Parathyroid adenoma (tissue), 2 donors: ENCODE data around the gene TNFSF10.
A peak's percentile ranks its signal among the peaks of the same experiment; 100 is the strongest.
"Not testable (repeated sequence)": the region's sequence is repeated elsewhere in the genome, so short reads cannot be mapped to it uniquely, and the experiment has no call there.

Source experiments
- H2AFZ ChIP-seq: fragments of 300-600 bp; sonication (generic); one replicate; pipeline ENCODE4 v1.7.0; 2017; ENCODE audit warnings: antibody characterized with exemption, mild to moderate bottlenecking
- H3K27ac ChIP-seq: fragments of 300-600 bp; sonication (generic); one replicate; pipeline ENCODE4 v1.7.0; 2017
- H3K27me3 ChIP-seq: fragments of 300-600 bp; sonication (generic); one replicate; pipeline ENCODE4 v1.7.0; 2017; ENCODE audit warnings: low read length; ENCODE audit not compliant: control insufficient read depth, insufficient read depth
- H3K36me3 ChIP-seq: fragments of 300-600 bp; sonication (generic); one replicate; pipeline ENCODE4 v1.7.0; 2017; ENCODE audit warnings: low read length; ENCODE audit not compliant: control insufficient read depth, insufficient read depth
- H3K4me1 ChIP-seq: fragments of 300-600 bp; sonication (generic); one replicate; pipeline ENCODE4 v1.7.0; 2017; ENCODE audit warnings: control low read depth
- H3K4me2 ChIP-seq: fragments of 300-600 bp; sonication (generic); one replicate; pipeline ENCODE4 v1.7.0; 2017; ENCODE audit warnings: low read length
- H3K4me3 ChIP-seq: fragments of 300-600 bp; sonication (generic); one replicate; pipeline ENCODE4 v1.7.0; 2017; ENCODE audit warnings: low read depth, low read length
- H3K79me2 ChIP-seq: fragments of 300-600 bp; sonication (generic); one replicate; pipeline ENCODE4 v1.7.0; 2017; ENCODE audit warnings: control low read depth
- H3K9ac ChIP-seq: fragments of 300-600 bp; sonication (generic); one replicate; pipeline ENCODE4 v1.7.0; 2017; ENCODE audit warnings: mild to moderate bottlenecking
- H3K9me3 ChIP-seq: fragments of 300-600 bp; sonication (generic); one replicate; pipeline ENCODE4 v1.7.0; 2017; ENCODE audit warnings: low read length; ENCODE audit not compliant: control insufficient read depth
- TF ChIP-seq, protein P1 (sequence below): fragments of 300-600 bp; sonication (generic); IDR thresholded peaks from one replicate; pipeline ENCODE4 v1.7.0; 2017; ENCODE audit warnings: antibody characterized with exemption, mild to moderate bottlenecking
- donor health status: primary hyperparathyroidism.

Gene TNFSF10

DNA sequence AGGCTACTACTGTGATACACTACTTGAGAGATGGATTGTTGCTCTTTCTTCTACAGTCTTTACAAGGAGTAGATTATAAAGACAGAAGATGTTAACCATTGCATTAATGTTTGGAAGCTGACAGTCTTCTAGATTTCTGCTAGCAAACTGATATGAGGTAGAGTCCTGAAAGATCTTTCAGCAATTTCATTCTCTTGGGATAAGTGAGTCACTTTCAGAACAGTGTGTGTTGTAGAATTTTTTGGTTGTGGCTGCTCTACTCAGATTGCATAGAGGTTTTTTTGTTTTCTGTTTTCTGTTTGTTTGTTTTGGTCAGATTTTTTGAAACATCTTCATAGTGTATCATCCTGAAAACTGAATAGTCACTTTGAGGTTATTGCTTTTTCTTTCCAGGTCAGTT lies 17.1 kb downstream of the TNFSF10 start:
- H3K79me2 ChIP-seq, result no peaks in the 10 kb centered on the region
- no peaks in the 10 kb centered on the region for H3K36me3 ChIP-seq
- H3K27me3 ChIP-seq, result no peaks in the 10 kb centered on the region
- H3K4me1 ChIP-seq, result peaks cover 6% of the 10 kb centered on the region
- no peak overlapping the region for H3K4me2 ChIP-seq
- no peak overlapping the region for H3K27ac ChIP-seq
- no peak overlapping the region for H3K4me3 ChIP-seq
- H3K9me3 ChIP-seq, result no peaks in the 10 kb centered on the region
- H2AFZ ChIP-seq, result no peak overlapping the region
- TF ChIP-seq, protein P1, sequence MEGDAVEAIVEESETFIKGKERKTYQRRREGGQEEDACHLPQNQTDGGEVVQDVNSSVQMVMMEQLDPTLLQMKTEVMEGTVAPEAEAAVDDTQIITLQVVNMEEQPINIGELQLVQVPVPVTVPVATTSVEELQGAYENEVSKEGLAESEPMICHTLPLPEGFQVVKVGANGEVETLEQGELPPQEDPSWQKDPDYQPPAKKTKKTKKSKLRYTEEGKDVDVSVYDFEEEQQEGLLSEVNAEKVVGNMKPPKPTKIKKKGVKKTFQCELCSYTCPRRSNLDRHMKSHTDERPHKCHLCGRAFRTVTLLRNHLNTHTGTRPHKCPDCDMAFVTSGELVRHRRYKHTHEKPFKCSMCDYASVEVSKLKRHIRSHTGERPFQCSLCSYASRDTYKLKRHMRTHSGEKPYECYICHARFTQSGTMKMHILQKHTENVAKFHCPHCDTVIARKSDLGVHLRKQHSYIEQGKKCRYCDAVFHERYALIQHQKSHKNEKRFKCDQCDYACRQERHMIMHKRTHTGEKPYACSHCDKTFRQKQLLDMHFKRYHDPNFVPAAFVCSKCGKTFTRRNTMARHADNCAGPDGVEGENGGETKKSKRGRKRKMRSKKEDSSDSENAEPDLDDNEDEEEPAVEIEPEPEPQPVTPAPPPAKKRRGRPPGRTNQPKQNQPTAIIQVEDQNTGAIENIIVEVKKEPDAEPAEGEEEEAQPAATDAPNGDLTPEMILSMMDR, result no peak
- no peak overlapping the region for H3K9ac ChIP-seq

DNA sequence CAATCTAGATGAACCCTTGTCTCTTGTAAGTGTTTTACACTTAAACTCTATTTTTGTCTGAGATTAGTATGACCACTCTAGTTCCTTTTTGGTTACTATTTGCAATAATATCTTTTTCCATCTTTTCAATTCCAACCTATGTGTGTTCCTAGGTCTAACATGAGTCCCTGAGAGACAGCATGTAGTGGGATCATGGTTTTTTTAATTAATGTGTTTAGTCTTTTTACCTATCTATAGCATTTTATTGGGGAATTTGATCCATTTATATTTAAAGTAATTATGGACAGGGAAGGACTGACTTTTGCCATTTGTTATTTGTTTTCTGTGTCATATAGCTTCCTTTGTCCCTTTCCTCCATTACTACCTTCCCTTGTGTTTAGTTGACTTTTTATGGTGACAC lies 21.7 kb downstream of the TNFSF10 start:
- Histone ChIP-seq H3K4me1 (no peaks in the 10 kb centered on the region), H3K27me3 (no peaks in the 10 kb centered on the region), H3K36me3 (no peaks in the 10 kb centered on the region), H3K9ac (no peak overlapping the region), H3K4me2 (no peak overlapping the region), H3K27ac (no peak overlapping the region), H3K79me2 (no peaks in the 10 kb centered on the region), H2AFZ (no peak overlapping the region), H3K4me3 (no peak overlapping the region), H3K9me3 (no peaks in the 10 kb centered on the region)
- TF ChIP-seq, protein P1, result no peak

GRCh38 chr3:172490198-172490669 lies 33.0 kb downstream of the TNFSF10 start:
- not testable (repeated sequence) for H3K4me2 ChIP-seq, H3K27ac ChIP-seq, H3K9ac ChIP-seq, H3K79me2 ChIP-seq, H3K9me3 ChIP-seq, H3K4me1 ChIP-seq, H3K27me3 ChIP-seq, H3K36me3 ChIP-seq, H3K4me3 ChIP-seq
- H2AFZ ChIP-seq, result peak overlapping the region; percentile 62
- TF ChIP-seq, protein P1, result peak; percentile 90

DNA sequence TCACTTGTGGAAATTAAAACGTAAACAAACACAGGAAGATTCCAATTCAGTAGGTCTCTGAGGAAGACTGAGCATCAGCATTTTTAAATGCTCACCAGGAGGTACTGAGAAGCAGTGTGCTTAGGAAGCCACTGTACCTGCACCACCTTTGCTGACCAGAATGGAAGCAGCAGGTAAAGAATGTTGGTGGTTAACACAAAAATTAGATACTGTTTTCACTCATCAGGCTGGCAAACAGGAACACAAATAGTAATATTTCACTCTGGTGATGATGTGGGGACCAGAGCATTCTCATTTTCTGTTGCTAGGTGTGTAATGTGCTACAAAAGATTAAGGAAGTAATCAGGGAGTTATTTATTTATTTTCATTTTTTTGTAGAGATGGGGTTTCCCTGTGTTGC lies 45.1 kb downstream of the TNFSF10 start:
- H2AFZ ChIP-seq, result peak overlapping the region; percentile 39
- H3K9me3 ChIP-seq, result no peaks in the 10 kb centered on the region
- H3K27ac ChIP-seq, result peak overlapping the region; percentile 3
- H3K4me3 ChIP-seq, result no peak overlapping the region
- H3K9ac ChIP-seq, result no peak overlapping the region
- no peak overlapping the region for H3K4me2 ChIP-seq
- H3K79me2 ChIP-seq, result no peaks in the 10 kb centered on the region
- no peaks in the 10 kb centered on the region for H3K36me3 ChIP-seq
- TF ChIP-seq, protein P1, result no peak
- H3K4me1 ChIP-seq, result peaks cover 4% of the 10 kb centered on the region
- no peaks in the 10 kb centered on the region for H3K27me3 ChIP-seq

- Histone ChIP-seq H3K27me3 (no peaks in the 10 kb centered on the region), H3K79me2 (no peaks in the 10 kb centered on the region), H3K9me3 (no peaks in the 10 kb centered on the region), H3K4me1 (peaks cover 4% of the 10 kb centered on the region), H3K4me3 (peak overlapping the region; percentile 6), H3K36me3 (peaks cover 4% of the 10 kb centered on the region), H2AFZ (peak overlapping the region; percentile 39), H3K4me2 (no peak overlapping the region), H3K9ac (no peak overlapping the region), H3K27ac (no peak overlapping the region)
- TF ChIP-seq, protein P1, result no peak
Measured at GRCh38 chr3:172476347-172476746, 46.9 kb downstream of the TNFSF10 start.
